PC-3 (cell line): ENCODE results near the gene CFAP97D2. TPM values are rescaled to one million over a fixed set of nuclear protein-coding genes. Genes with fewer than 3 reads are reported as not detected.

ENCODE experiments used
- ATAC-seq: fragments of 200-7000 bp; cut with Tn5 transposase; 2 replicates; pipeline ENCODE4 v1.9.1; 2020; ENCODE audit warnings: mild to moderate bottlenecking, moderate library complexity
- BruUV-seq: library from RNA; stranded (reverse); fragments of 400-500 nt; replicated peaks from 2 replicates; lab custom pipeline; 2021; lab: Mats Ljungman, UMichigan
- CTCF ChIA-PET: fragments of 300-600 bp; sonication (Branson Sonifier 250); formaldehyde crosslinking; loops from one replicate; lab custom pipeline; 2022; ENCODE audit warnings: antibody characterized with exemption; lab: Charles Lee
- POLR2A ChIA-PET: fragments of 300-600 bp; sonication (Branson Sonifier 250); formaldehyde crosslinking; loops from one replicate; lab custom pipeline; 2022; ENCODE audit warnings: antibody characterized with exemption; ENCODE audit not compliant: unreplicated experiment; lab: Charles Lee
- DNase-seq: peaks from one replicate; pipeline ENCODE4 v3.0.0-alpha.2; 2015
- H2AFZ ChIP-seq: fragments of 300-600 bp; sonication (generic); 2 replicates; pipeline ENCODE4 v1.6.0; 2016; ENCODE audit warnings: antibody characterized with exemption, low read length
- H3F3A ChIP-seq: fragments of 300-600 bp; sonication (generic); one replicate; pipeline ENCODE4 v1.6.0; 2017; ENCODE audit warnings: antibody characterized with exemption, low read length, control low read depth, mild to moderate bottlenecking; ENCODE audit not compliant: unreplicated experiment
- H3K27ac ChIP-seq: fragments of 300-600 bp; sonication (generic); 2 replicates; pipeline ENCODE4 v1.5.1; 2016; ENCODE audit warnings: mild to moderate bottlenecking, low read length
- H3K27me3 ChIP-seq: fragments of 300-600 bp; sonication (generic); 2 replicates; pipeline ENCODE4 v1.6.1; 2016; ENCODE audit warnings: low read length, mixed read lengths
- H3K36me3 ChIP-seq: fragments of 300-600 bp; sonication (generic); 2 replicates; pipeline ENCODE4 v1.6.1; 2016; ENCODE audit warnings: low read depth, mixed run types, low read length, mixed read lengths
- H3K4me1 ChIP-seq: fragments of 300-600 bp; sonication (generic); 2 replicates; pipeline ENCODE4 v1.5.1; 2016; ENCODE audit warnings: low read length; ENCODE audit not compliant: insufficient read depth
- H3K4me2 ChIP-seq: fragments of 300-600 bp; sonication (generic); 2 replicates; pipeline ENCODE4 v1.6.0; 2016; ENCODE audit warnings: low read length
- H3K4me3 ChIP-seq: fragments of 300-600 bp; sonication (generic); 2 replicates; pipeline ENCODE4 v1.5.1; 2016; ENCODE audit warnings: mild to moderate bottlenecking, low read length, mixed read lengths
- H3K79me2 ChIP-seq: fragments of 300-600 bp; sonication (generic); 2 replicates; pipeline ENCODE4 v1.6.1; 2017; ENCODE audit warnings: low read length, mixed read lengths
- H3K9ac ChIP-seq: fragments of 300-600 bp; sonication (generic); 2 replicates; pipeline ENCODE4 v1.6.0; 2016; ENCODE audit warnings: mild to moderate bottlenecking, low read length
- H3K9me2 ChIP-seq: fragments of 300-600 bp; sonication (generic); replicated peaks from 2 replicates; pipeline ENCODE4 v1.6.1; 2016; ENCODE audit warnings: mixed run types, low read length, mixed read lengths
- H3K9me3 ChIP-seq: fragments of 300-600 bp; sonication (generic); 2 replicates; pipeline ENCODE4 v1.6.1; 2016; ENCODE audit warnings: low read length, mixed read lengths
- H4K20me1 ChIP-seq: fragments of 300-600 bp; sonication (generic); 2 replicates; pipeline ENCODE4 v1.6.1; 2016; ENCODE audit warnings: low read length, mixed read lengths
- EZH2 ChIP-seq: fragments of 300-600 bp; sonication (generic); IDR thresholded peaks from one replicate; pipeline ENCODE4 v1.6.1; 2017; ENCODE audit warnings: antibody characterized with exemption, mild to moderate bottlenecking, low read length; ENCODE audit not compliant: unreplicated experiment
- EZH2phosphoT487 ChIP-seq: fragments of 300-600 bp; sonication (generic); IDR thresholded peaks from 2 replicates; pipeline ENCODE4 v1.6.1; 2018; ENCODE audit warnings: mild to moderate bottlenecking, antibody characterized with exemption, low read length, borderline replicate concordance
- intact Hi-C: fragments of 100-400 bp; cut with micrococcal nuclease; formaldehyde crosslinking; loops from 2 replicates; pipeline ENCODE4 v1.9.0; 2023
- total RNA-seq: library from RNA; depleted of rRNA; stranded (reverse); fragments of >200 nt; gene quantifications from 2 replicates; pipeline ENCODE4 v1.2.3, GENCODE V29; 2014
- TF ChIP-seq, protein P1 (sequence below): fragments of 300-600 bp; sonication (generic); conservative IDR thresholded peaks from 2 replicates; pipeline ENCODE4 v1.5.1; 2017; ENCODE audit warnings: antibody characterized with exemption, low read depth, mild to moderate bottlenecking, low read length

CFAP97D2 gene
- total RNA-seq, 1 experiment from 2014 or later, result not detected

GRCh38 chr13:114264886-114265611 is 86.0 kb downstream of the CFAP97D2 start:
- Histone ChIP-seq H2AFZ (no peak overlapping the region), H3K27ac (no peak overlapping the region), H3K4me1 (no peaks in the 10 kb centered on the region), H3K36me3 (peaks cover 49% of the 10 kb centered on the region), H4K20me1 (no peaks in the 10 kb centered on the region), H3K27me3 (no peaks in the 10 kb centered on the region), H3K9ac (no peak overlapping the region), H3K79me2 (no peaks in the 10 kb centered on the region), H3K4me2 (no peak overlapping the region), H3K4me3 (no peak overlapping the region), H3F3A (no peaks in the 10 kb centered on the region), H3K9me2 (no peaks in the 10 kb centered on the region), H3K9me3 (no peaks in the 10 kb centered on the region)
- CTCF ChIA-PET, result no interaction called here
- ATAC-seq, result no peak
- no TSS peak for BruUV-seq
- POLR2A ChIA-PET, result interaction anchor here (0.6 kb wide), 1 partner anchor 23 kb away, joined by 4 read pairs; no protein-coding TSS in a partner anchor
- intact Hi-C loops, result no loop called here
- DNase-seq, result no peak
- TF ChIP-seq, protein P1, sequence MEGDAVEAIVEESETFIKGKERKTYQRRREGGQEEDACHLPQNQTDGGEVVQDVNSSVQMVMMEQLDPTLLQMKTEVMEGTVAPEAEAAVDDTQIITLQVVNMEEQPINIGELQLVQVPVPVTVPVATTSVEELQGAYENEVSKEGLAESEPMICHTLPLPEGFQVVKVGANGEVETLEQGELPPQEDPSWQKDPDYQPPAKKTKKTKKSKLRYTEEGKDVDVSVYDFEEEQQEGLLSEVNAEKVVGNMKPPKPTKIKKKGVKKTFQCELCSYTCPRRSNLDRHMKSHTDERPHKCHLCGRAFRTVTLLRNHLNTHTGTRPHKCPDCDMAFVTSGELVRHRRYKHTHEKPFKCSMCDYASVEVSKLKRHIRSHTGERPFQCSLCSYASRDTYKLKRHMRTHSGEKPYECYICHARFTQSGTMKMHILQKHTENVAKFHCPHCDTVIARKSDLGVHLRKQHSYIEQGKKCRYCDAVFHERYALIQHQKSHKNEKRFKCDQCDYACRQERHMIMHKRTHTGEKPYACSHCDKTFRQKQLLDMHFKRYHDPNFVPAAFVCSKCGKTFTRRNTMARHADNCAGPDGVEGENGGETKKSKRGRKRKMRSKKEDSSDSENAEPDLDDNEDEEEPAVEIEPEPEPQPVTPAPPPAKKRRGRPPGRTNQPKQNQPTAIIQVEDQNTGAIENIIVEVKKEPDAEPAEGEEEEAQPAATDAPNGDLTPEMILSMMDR, result no peak
- TF ChIP-seq EZH2 (no peak), EZH2phosphoT487 (no peak)

GRCh38 chr13:114266241-114266640 is 87.2 kb downstream of the CFAP97D2 start:
- H3K4me2 ChIP-seq, result no peak overlapping the region
- ChIA-PET CTCF (no interaction called here), POLR2A (no interaction called here)

More at GRCh38 chr13:114266241-114266640, 87.2 kb downstream of the CFAP97D2 start:
- H4K20me1 ChIP-seq, result no peaks in the 10 kb centered on the region
- no TSS peak for BruUV-seq
- TF ChIP-seq EZH2, result no peak
- TF ChIP-seq, protein P1, result no peak
- TF ChIP-seq EZH2phosphoT487, result no peak
- H3K4me3 ChIP-seq, result no peak overlapping the region
- peaks cover 49% of the 10 kb centered on the region for H3K36me3 ChIP-seq
- H3K9me3 ChIP-seq, result no peaks in the 10 kb centered on the region
- intact Hi-C loops, result no loop called here
- H3K4me1 ChIP-seq, result no peaks in the 10 kb centered on the region
- no peaks in the 10 kb centered on the region for H3K27me3 ChIP-seq
- no peaks in the 10 kb centered on the region for H3K9me2 ChIP-seq
- H2AFZ ChIP-seq, result no peak overlapping the region
- H3K27ac ChIP-seq, result no peak overlapping the region
- DNase-seq, result no peak
- no peak overlapping the region for H3K9ac ChIP-seq
- no peaks in the 10 kb centered on the region for H3F3A ChIP-seq
- no peak for ATAC-seq
- H3K79me2 ChIP-seq, result no peaks in the 10 kb centered on the region
